Erythroblast (primary cell): Measurements from ENCODE around the gene KIF20B.

Source experiments
- DNase-seq, 2 experiments: peaks; one replicate each; lab custom pipeline; 2025; lab: John Stamatoyannopoulos, UW
- GATA1 ChIP-seq: IDR thresholded peaks from 2 replicates; pipeline ENCODE4 v1.6.1; 2011; ENCODE audit warnings: low read depth, mild to moderate bottlenecking, control low read depth, low read length, moderate library complexity
- POLR2A ChIP-seq: IDR thresholded peaks from 2 replicates; pipeline ENCODE4 v1.6.1; 2011; ENCODE audit warnings: mild to moderate bottlenecking, low read length

The KIF20B gene, protein sequence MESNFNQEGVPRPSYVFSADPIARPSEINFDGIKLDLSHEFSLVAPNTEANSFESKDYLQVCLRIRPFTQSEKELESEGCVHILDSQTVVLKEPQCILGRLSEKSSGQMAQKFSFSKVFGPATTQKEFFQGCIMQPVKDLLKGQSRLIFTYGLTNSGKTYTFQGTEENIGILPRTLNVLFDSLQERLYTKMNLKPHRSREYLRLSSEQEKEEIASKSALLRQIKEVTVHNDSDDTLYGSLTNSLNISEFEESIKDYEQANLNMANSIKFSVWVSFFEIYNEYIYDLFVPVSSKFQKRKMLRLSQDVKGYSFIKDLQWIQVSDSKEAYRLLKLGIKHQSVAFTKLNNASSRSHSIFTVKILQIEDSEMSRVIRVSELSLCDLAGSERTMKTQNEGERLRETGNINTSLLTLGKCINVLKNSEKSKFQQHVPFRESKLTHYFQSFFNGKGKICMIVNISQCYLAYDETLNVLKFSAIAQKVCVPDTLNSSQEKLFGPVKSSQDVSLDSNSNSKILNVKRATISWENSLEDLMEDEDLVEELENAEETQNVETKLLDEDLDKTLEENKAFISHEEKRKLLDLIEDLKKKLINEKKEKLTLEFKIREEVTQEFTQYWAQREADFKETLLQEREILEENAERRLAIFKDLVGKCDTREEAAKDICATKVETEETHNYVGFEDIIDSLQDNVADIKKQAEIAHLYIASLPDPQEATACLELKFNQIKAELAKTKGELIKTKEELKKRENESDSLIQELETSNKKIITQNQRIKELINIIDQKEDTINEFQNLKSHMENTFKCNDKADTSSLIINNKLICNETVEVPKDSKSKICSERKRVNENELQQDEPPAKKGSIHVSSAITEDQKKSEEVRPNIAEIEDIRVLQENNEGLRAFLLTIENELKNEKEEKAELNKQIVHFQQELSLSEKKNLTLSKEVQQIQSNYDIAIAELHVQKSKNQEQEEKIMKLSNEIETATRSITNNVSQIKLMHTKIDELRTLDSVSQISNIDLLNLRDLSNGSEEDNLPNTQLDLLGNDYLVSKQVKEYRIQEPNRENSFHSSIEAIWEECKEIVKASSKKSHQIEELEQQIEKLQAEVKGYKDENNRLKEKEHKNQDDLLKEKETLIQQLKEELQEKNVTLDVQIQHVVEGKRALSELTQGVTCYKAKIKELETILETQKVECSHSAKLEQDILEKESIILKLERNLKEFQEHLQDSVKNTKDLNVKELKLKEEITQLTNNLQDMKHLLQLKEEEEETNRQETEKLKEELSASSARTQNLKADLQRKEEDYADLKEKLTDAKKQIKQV (N-terminal part only)

DNA sequence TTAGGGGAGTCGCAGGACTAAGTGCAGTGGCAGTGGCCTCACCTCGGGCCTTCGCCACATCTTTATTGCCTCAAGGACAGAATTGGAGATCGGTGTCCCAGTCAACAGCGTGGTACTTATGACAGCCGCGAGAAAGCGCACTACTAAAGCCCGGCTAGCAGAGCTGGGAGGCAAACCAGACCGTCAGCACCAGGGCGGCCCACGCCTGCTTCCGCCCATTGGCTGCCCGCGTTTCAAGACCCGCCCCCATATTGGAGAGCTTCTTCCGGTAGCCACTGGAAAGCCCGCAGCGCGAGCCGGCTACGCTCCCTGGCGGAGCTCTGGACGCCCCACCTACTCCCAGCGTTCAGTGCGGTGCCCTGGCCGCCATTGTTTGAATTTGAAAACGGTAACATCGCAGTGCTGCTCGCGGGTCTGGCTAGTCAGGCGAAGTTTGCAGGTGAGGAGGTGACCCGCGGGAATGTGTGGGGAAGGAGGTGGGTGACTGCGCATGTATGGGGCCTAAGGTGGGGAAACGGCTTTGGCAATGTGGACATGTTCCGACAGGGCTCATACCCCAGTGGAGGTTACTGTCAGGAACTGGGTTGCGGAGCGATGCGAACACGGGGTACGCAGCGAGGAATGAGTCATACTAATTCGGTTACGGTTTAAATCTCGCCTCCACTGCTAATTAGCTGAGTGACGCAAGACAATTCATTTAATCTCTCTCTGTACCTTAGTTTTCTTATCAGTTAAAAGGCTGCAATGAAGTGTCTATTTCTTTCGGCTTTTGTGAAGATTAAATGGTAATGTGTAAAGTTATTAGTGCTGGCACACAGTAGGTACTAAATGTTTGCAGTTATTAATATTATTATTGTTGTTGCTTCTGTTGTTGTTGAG is at the start of gene KIF20B:
TSS of gene KIF20B (plus strand) at position 349 of the 879 bp plus-strand sequence. CDS start 3,705 bp downstream, outside the sequence.
- DNase-seq = peak; percentile 97 to 98
- TF ChIP-seq GATA1 (no peak), POLR2A (peak; percentile 96)

GRCh38 chr10:89651916-89652573 is 49.3 kb upstream of the KIF20B start:
- DNase-seq = no peak
- TF ChIP-seq GATA1 = no peak
- TF ChIP-seq POLR2A = no peak

GRCh38 chr10:89652806-89653370 is 48.5 kb upstream of the KIF20B start:
- DNase-seq = no peak
- TF ChIP-seq GATA1 (no peak), POLR2A (no peak)

DNA sequence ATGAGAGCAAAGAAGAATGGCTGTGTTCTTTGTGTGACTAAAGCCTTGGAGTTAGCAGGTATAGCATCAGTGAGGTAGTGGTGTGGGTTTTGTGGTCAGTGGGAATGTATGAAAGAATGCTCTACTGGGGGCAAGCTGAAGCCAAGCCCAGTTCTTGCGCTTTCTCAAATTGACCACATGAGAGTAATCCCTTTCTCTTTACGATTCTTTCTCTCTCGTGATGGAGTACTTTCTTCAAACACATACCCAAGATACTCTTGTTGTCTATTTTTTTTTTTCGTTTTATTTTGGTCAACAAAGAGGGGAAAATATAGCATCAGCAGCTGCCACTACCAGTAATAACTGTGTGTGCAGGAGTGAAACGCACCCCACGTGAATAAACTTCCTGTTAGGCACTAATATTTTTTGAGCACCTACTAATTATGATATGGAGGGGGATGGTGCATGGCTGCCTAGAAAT is 48.0 kb upstream of the KIF20B start:
- no peak for DNase-seq
- TF ChIP-seq GATA1 = no peak
- no peak for TF ChIP-seq POLR2A

GRCh38 chr10:89655722-89656121 is 45.7 kb upstream of the KIF20B start:
- TF ChIP-seq GATA1 (no peak), POLR2A (no peak)
- no peak for DNase-seq

DNA sequence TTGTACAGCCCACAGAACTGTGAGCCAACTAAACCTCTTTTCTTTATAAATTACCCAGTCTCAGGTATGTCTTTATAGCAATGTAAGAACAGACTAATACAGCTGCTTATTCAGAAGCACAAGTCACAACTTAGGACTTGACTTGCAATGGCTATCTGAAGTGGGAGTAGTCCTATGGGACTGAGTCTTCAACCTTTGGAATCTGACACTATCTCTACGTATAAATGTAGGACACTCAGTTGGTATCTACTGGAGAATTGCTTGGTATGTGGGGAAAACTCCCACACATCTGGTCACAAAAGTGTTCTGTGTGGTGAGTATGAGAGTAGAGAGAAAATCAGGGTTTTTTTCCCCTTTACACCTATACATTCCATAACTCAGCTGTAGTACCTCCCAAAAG is 44.1 kb upstream of the KIF20B start:
- DNase-seq = no peak
- no peak for TF ChIP-seq POLR2A
- no peak for TF ChIP-seq GATA1

- TF ChIP-seq GATA1 (no peak), POLR2A (no peak)
- DNase-seq = no peak
These were observed 42.0 kb upstream of the KIF20B start for GRCh38 chr10:89659143-89660131.

GRCh38 chr10:89662596-89662995 is 38.8 kb upstream of the KIF20B start:
- TF ChIP-seq POLR2A (no peak), GATA1 (no peak)
- no peak for DNase-seq

DNA sequence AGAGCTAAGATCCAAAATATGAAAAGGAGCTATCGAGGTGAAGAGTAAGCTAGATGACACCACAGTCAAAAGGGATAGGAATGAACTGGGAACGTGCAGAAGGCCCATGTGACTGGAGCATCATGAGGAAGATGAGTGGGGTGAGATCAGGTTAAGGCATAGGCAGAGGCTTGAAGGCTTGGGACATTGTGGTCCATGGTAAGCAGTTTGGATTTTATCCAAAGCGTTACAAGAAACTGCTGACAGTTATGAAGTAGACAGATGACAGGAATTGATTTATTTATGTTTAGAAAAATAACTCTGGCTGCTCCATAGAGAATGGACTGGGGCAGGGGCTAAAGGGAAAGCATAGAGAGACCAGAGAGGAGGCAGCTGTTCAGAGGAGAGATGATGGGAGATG is 38.2 kb upstream of the KIF20B start:
- TF ChIP-seq POLR2A (no peak), GATA1 (no peak)
- no peak for DNase-seq

DNA sequence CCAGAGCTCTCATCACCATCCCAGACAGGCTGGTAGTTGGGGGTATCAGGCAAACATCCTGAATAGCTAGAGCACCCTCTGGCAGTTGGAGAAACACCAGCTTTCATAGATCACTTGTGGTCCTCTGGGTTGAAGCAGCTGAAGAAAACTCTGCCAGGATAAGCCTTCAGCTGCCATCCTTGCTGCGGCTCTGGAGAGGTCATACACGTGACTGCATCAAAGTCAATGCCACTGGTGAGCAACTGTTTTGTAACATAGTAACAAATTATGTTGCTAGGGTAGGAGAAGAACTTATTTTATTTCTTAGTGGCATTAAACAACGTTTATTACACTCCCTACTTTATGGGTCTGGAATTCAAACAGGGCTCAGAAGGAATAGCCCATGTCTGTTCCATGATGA is 37.2 kb upstream of the KIF20B start:
- TF ChIP-seq POLR2A = no peak
- TF ChIP-seq GATA1 = no peak
- DNase-seq = no peak
